ENCODE measurements around the gene LAMA3.

Gene LAMA3

GRCh38 chr18:23902396-23902795 lies 213.1 kb downstream of the LAMA3 start:
- Mint-ChIP-seq H3K27me3 (no peaks in the 10 kb centered on the region), H3K9me3 (no peaks in the 10 kb centered on the region), H3K27ac (no peak overlapping the region), H3K36me3 (no peaks in the 10 kb centered on the region), H3K4me1 (peaks cover 3% of the 10 kb centered on the region), H3K4me3 (no peak overlapping the region)
- DNase-seq (ENCODE audit: low spot score in 2 of 2): no peak
- ATAC-seq (ENCODE audit: low read depth): no peak

GRCh38 chr18:23903971-23904370 lies 214.7 kb downstream of the LAMA3 start:
- Mint-ChIP-seq H3K9me3 (no peaks in the 10 kb centered on the region), H3K27me3 (no peaks in the 10 kb centered on the region), H3K27ac (no peak overlapping the region), H3K36me3 (no peaks in the 10 kb centered on the region), H3K4me1 (peaks cover 5% of the 10 kb centered on the region), H3K4me3 (no peak overlapping the region)
- no peak for DNase-seq (ENCODE audit: low spot score in 2 of 2)
- no peak for ATAC-seq (ENCODE audit: low read depth)

DNA sequence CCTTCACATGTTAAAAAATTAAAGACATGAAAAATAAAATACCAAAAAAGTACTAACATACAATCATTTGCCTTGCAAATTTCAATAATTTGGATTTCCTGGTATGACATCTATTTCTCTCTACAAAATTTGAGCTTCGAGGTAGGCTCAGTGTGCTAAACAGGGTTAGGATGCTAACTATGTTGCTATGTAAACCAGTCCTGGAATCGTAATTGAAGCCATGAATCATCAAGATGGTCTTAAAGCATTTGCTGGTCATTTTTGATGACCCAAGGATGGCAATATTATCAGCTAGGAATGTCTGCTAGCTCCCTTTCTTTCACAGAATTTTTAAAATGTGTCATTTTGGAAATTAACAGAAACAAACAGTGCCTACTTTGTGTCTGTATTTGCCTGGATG lies 217.4 kb downstream of the LAMA3 start:
- Mint-ChIP-seq H3K4me3 (no peak overlapping the region), H3K27me3 (no peaks in the 10 kb centered on the region), H3K4me1 (peaks cover 3% of the 10 kb centered on the region), H3K36me3 (no peaks in the 10 kb centered on the region), H3K9me3 (no peaks in the 10 kb centered on the region), H3K27ac (no peak overlapping the region)
- no peak for ATAC-seq (ENCODE audit: low read depth)
- no peak for DNase-seq (ENCODE audit: low spot score in 2 of 2)

DNA sequence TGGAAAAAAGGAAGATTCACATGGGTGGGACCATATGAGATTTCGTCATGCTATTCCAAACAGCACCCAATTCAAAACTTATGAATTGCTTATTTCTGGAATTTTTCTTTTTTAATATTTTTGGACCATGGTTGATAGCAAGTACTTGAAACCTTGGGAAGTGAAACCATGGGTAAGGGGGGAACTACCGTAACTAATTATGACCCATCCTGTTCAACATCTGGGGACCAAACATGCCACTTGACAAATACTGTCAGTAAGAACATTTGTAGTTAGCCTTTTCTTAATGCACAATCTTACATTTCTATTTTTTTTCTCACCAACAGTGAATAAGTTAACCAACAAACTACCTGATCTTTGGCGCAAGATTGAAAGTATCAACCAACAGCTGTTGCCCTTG lies 219.6 kb downstream of the LAMA3 start:
- ATAC-seq (ENCODE audit: low read depth) (no peak), DNase-seq (ENCODE audit: low spot score in 2 of 2) (no peak)
- H3K4me3 Mint-ChIP-seq: no peak overlapping the region
- H3K4me1 Mint-ChIP-seq: peaks cover 3% of the 10 kb centered on the region
- no peaks in the 10 kb centered on the region for H3K27me3 Mint-ChIP-seq
- H3K27ac Mint-ChIP-seq: no peak overlapping the region
- H3K9me3 Mint-ChIP-seq: no peaks in the 10 kb centered on the region
- no peaks in the 10 kb centered on the region for H3K36me3 Mint-ChIP-seq

DNA sequence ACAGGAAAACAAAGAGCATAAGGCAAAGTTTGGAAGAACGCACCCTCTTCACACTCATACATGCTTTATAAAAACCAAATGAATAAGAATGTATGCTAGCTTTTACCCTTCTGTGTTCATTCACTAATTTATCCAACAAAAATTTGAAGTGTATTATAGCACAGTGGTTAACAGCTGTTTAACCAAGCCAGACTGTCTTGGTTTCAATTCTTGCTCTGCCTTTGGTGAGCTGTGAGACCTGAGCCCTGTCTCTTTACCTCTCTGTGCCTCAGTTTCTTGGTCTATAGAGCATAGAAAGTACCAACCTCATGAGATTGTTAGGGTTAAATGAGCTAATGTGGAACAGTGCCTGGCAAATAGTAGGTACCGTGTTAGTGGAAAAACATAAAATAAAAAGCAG lies 220.8 kb downstream of the LAMA3 start:
- ATAC-seq (ENCODE audit: low read depth): no peak
- H3K9me3 Mint-ChIP-seq: no peaks in the 10 kb centered on the region
- no peak for DNase-seq (ENCODE audit: low spot score in 2 of 2)
- H3K27ac Mint-ChIP-seq: no peak overlapping the region
- peaks cover 3% of the 10 kb centered on the region for H3K4me1 Mint-ChIP-seq
- H3K27me3 Mint-ChIP-seq: no peaks in the 10 kb centered on the region
- H3K36me3 Mint-ChIP-seq: no peaks in the 10 kb centered on the region
- H3K4me3 Mint-ChIP-seq: no peak overlapping the region

DNA sequence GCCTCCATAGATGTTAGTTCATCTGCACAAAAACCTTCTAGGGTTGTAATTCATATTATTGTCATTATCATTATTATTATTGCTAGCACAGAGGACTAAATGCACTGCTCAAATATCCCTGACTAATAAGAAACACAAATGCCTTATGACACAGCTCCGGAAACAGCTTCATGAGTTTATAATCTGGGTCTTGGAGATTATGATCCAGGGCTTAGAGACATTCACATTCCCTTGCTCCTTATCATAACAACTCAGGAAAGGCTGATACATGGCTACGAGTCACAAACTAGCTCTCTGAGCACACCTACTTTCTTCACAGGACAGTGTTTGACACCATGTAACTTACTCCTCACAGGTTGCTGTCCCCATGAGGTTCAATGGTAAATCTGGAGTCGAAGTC lies 223.1 kb downstream of the LAMA3 start:
- ATAC-seq (ENCODE audit: low read depth): no peak
- no peak for DNase-seq (ENCODE audit: low spot score in 2 of 2)
- Mint-ChIP-seq H3K4me1 (peaks cover 3% of the 10 kb centered on the region), H3K36me3 (no peaks in the 10 kb centered on the region), H3K4me3 (no peak overlapping the region), H3K27me3 (no peaks in the 10 kb centered on the region), H3K27ac (no peak overlapping the region), H3K9me3 (no peaks in the 10 kb centered on the region)

DNA sequence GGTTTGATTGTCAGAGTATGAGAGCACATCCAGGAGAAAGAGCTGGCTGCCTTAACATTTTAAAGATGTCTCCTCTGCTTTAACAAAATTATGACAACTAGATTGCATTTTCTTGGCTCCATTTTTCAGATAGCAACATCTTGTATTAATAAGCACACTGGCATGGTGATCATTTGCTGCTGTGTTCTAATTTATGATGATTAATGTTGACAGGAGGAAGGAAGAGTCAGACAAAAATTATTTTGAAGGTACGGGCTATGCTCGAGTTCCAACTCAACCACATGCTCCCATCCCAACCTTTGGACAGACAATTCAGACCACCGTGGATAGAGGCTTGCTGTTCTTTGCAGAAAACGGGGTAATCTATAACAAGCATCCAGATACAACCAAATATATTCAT lies 227.1 kb downstream of the LAMA3 start:
- ATAC-seq (ENCODE audit: low read depth): no peak
- H3K9me3 Mint-ChIP-seq: no peaks in the 10 kb centered on the region
- no peaks in the 10 kb centered on the region for H3K36me3 Mint-ChIP-seq
- DNase-seq (ENCODE audit: low spot score in 2 of 2): no peak
- no peak overlapping the region for H3K4me3 Mint-ChIP-seq
- peaks cover 4% of the 10 kb centered on the region for H3K4me1 Mint-ChIP-seq
- H3K27me3 Mint-ChIP-seq: peaks cover 11% of the 10 kb centered on the region
- no peak overlapping the region for H3K27ac Mint-ChIP-seq

DNA sequence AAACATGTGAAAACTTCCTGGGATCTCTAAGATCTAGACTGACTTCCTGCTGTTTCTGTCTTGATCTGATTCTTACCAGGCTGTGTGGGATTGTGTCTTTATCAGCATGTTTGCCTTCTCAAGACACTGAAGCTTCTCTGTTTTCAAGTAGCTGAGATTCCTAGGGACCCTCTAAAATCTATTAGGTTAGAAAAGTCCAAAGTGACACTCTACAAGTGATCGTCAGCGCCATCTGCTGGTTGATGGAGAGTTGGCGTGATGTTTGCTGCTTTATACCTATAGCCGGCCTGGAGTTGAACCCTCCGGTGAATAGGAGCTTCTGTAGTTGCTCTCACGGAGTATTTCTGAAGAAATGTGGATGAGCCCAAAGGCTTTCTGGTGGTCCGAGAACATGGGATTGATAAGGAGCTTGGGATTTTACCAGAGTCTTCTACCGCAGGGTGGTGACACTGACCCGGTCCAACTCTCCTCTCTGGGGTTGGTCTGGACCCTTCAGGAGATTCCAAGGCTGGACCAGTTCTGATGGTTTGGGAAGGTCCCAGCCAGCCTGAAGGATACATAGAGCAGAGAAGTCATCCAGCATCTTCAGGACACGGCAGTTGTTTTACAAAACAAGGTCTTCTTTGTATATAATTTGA lies 229.3 kb downstream of the LAMA3 start:
- DNase-seq (ENCODE audit: low spot score in 2 of 2) (peak; percentile 62 to 76), ATAC-seq (ENCODE audit: low read depth) (peak; percentile 80)
- no peak overlapping the region for H3K4me3 Mint-ChIP-seq
- H3K4me1 Mint-ChIP-seq: peaks cover 12% of the 10 kb centered on the region
- no peaks in the 10 kb centered on the region for H3K9me3 Mint-ChIP-seq
- H3K36me3 Mint-ChIP-seq: no peaks in the 10 kb centered on the region
- peaks cover 11% of the 10 kb centered on the region for H3K27me3 Mint-ChIP-seq
- H3K27ac Mint-ChIP-seq: no peak overlapping the region

GRCh38 chr18:23920054-23920453 lies 230.8 kb downstream of the LAMA3 start:
- H3K27me3 Mint-ChIP-seq: peaks cover 11% of the 10 kb centered on the region
- H3K9me3 Mint-ChIP-seq: no peaks in the 10 kb centered on the region
- H3K36me3 Mint-ChIP-seq: no peaks in the 10 kb centered on the region
- ATAC-seq (ENCODE audit: low read depth) (no peak), DNase-seq (ENCODE audit: low spot score in 2 of 2) (no peak)
- H3K27ac Mint-ChIP-seq: no peak overlapping the region
- no peak overlapping the region for H3K4me3 Mint-ChIP-seq
- H3K4me1 Mint-ChIP-seq: peaks cover 12% of the 10 kb centered on the region

DNA sequence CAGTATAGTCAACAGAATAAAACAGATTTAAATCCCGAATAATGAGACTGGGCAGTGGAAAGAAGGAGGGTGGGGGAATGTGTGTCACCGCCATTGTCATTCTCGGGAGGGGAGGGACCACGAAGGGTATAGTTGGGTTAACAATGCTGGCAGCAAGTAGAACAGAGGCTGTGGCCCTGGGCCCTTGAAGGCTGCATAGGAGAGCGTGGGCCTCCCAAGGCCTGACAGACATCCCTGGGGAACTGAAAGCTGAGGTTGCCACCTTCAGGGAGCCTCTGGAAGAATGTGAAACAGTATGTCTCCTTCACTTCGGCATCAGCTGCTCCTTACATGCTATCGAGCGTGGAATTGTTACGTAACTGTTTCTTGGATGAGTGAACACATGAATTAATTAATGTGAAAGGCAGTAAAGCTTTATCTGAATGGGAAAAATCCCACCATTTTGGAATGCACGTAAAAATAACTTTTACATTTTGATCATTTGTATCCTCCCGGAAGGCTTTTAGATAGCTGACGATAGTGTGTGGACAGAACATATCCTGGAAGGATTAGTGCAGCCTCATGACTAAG lies 232.5 kb downstream of the LAMA3 start:
- Mint-ChIP-seq H3K36me3 (no peaks in the 10 kb centered on the region), H3K4me1 (peaks cover 12% of the 10 kb centered on the region), H3K9me3 (no peaks in the 10 kb centered on the region), H3K4me3 (no peak overlapping the region), H3K27ac (no peak overlapping the region), H3K27me3 (peaks cover 11% of the 10 kb centered on the region)
- ATAC-seq (ENCODE audit: low read depth): no peak
- DNase-seq (ENCODE audit: low spot score in 2 of 2): no peak

DNA sequence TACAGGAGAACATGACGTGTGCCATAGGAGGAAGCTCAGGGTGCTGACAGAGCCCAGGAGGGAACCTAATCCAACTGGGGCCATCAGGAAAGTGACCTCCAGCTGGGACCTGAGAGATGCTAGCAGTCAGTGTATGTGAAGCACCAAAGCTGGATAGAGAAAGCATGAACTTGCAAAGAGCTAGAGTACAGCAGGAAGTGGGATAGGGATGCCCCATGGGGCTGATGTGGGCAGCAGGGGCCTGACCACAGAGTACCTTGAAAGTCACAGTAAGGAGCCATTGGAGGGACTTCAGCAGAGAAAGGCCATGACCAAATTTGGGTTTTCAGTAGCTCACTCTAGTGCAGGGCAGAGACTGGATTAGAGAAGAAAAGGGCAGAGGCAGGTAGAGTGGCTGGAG lies 233.7 kb downstream of the LAMA3 start:
- ATAC-seq (ENCODE audit: low read depth) (no peak), DNase-seq (ENCODE audit: low spot score in 2 of 2) (no peak)
- Mint-ChIP-seq H3K4me1 (peaks cover 12% of the 10 kb centered on the region), H3K27ac (no peak overlapping the region), H3K9me3 (no peaks in the 10 kb centered on the region), H3K36me3 (no peaks in the 10 kb centered on the region), H3K4me3 (no peak overlapping the region), H3K27me3 (peaks cover 11% of the 10 kb centered on the region)

GRCh38 chr18:23924813-23925212 lies 235.6 kb downstream of the LAMA3 start:
- Mint-ChIP-seq H3K4me1 (peaks cover 8% of the 10 kb centered on the region), H3K36me3 (no peaks in the 10 kb centered on the region), H3K4me3 (no peak overlapping the region), H3K27ac (no peak overlapping the region), H3K27me3 (peaks cover 4% of the 10 kb centered on the region), H3K9me3 (no peaks in the 10 kb centered on the region)
- ATAC-seq (ENCODE audit: low read depth): no peak
- DNase-seq (ENCODE audit: low spot score in 2 of 2): no peak

DNA sequence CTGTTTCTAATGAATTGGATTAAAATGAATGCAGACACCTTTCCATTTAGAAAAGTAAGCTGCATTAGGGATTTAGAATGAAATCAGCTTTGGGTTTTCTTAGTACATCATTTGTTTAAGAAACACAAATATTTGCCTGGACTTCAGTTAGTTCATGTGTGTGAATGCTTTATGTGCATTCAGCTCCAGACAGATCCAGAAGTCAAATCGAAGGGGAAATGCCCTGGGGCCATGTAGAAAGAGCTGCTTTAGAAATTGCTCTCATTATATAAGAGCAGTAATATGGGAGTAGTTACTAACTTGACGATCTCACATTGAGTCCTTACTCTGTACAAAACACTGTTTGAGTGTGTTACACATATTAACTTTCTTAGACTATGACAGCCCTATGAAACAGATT lies 237.3 kb downstream of the LAMA3 start:
- Mint-ChIP-seq H3K4me1 (peaks cover 8% of the 10 kb centered on the region), H3K27ac (no peak overlapping the region), H3K36me3 (no peaks in the 10 kb centered on the region), H3K4me3 (no peak overlapping the region), H3K9me3 (no peaks in the 10 kb centered on the region), H3K27me3 (no peaks in the 10 kb centered on the region)
- ATAC-seq (ENCODE audit: low read depth): no peak
- no peak for DNase-seq (ENCODE audit: low spot score in 2 of 2)

GRCh38 chr18:23927821-23928746 lies 238.8 kb downstream of the LAMA3 start:
- Mint-ChIP-seq H3K27ac (no peak overlapping the region), H3K27me3 (no peaks in the 10 kb centered on the region), H3K9me3 (no peaks in the 10 kb centered on the region), H3K4me1 (peaks cover 2% of the 10 kb centered on the region), H3K36me3 (no peaks in the 10 kb centered on the region), H3K4me3 (no peak overlapping the region)
- DNase-seq (ENCODE audit: low spot score in 2 of 2): no peak
- no peak for ATAC-seq (ENCODE audit: low read depth)
